ENCODE results near the gene ARID5A. TPM values are rescaled to one million over a fixed set of nuclear protein-coding genes. Genes with fewer than 3 reads are reported as not detected.
"Not testable (repeated sequence)": the region's sequence is repeated elsewhere in the genome, so short reads cannot be mapped to it uniquely, and the experiment has no call there.

Gene ARID5A
- total RNA-seq (10 to 100 TPM; 13.0 to 28.0 (median 19.3) TPM), polyA plus RNA-seq (31.8 TPM)
- long read RNA-seq, donor 1, transcript ARID5A-202 (6 exons, 2,038 nt) = minor isoform, 13 of 49 reads
- long read RNA-seq, donor 1, transcript ARID5A-201 (7 exons, 2,188 nt) = major isoform, 17 of 49 reads
- long read RNA-seq, donor 1, partial matches to known transcripts = 6 of 49 reads
- long read RNA-seq, donor 1, other reads (novel, unspliced or antisense) = 13 of 49 reads
- long read RNA-seq, donor 2, transcript ARID5A-202 (6 exons, 2,038 nt) = minor isoform, 7 of 27 reads
- long read RNA-seq, donor 2, transcript ARID5A-201 (7 exons, 2,188 nt) = major isoform, 13 of 27 reads
- long read RNA-seq, donor 2, partial matches to known transcripts = 1 of 27 reads
- long read RNA-seq, donor 2, other reads (novel, unspliced or antisense) = 6 of 27 reads
- long read RNA-seq, donor 3, transcript ARID5A-201 (7 exons, 2,188 nt) = minor isoform, 50 of 170 reads
- long read RNA-seq, donor 3, transcript ARID5A-202 (6 exons, 2,038 nt) = major isoform, 80 of 170 reads
- long read RNA-seq, donor 3, partial matches to known transcripts = 10 of 170 reads
- long read RNA-seq, donor 3, other reads (novel, unspliced or antisense) = 28 of 170 reads
- long read RNA-seq, donor 4, transcript ARID5A-201 (7 exons, 2,188 nt) = major isoform, 16 of 34 reads
- long read RNA-seq, donor 4, transcript ARID5A-202 (6 exons, 2,038 nt) = minor isoform, 11 of 34 reads
- long read RNA-seq, donor 4, partial matches to known transcripts = 4 of 34 reads
- long read RNA-seq, donor 4, other reads (novel, unspliced or antisense) = 2 of 34 reads

GRCh38 chr2:96536445-96537065 is at the start of gene ARID5A:
ARID5A (plus strand) TSS chr2:96536752; CDS start chr2:96536827, 75 bp downstream.
- under 1% methylated on average over 69 of the region's 69 CpGs for WGBS
- peak; percentile 96 to 99 (median 98) for DNase-seq
- H3K4me1 ChIP-seq (ENCODE audit: control insufficient read depth, insufficient read depth, low read length) = peaks cover 17% of the 10 kb centered on the region
- H3K27ac ChIP-seq (ENCODE audit: low read length) = peak within 1 kb of the TSS; percentile 89
- ATAC-seq = peak; percentile 75 to 82
- intact Hi-C loops (cut with DNase I) = no loop called here
- H3K4me3 ChIP-seq (ENCODE audit: low read length) = peak within 1 kb of the TSS; percentile 98
- H3K27me3 ChIP-seq (ENCODE audit: control insufficient read depth, insufficient read depth) = no peaks in the 10 kb centered on the region
- no peaks in the 10 kb centered on the region for H3K9me3 ChIP-seq (ENCODE audit: control insufficient read depth, low read length)

GRCh38 chr2:96489261-96489660 is 47.3 kb upstream of the ARID5A start:
- WGBS = 90% methylated on average over 3 of the region's 3 CpGs
- H3K9me3 ChIP-seq (ENCODE audit: control insufficient read depth, low read length) = no peaks in the 10 kb centered on the region
- intact Hi-C loops (cut with DNase I) = no loop called here

GRCh38 chr2:96489663-96490062 is 46.9 kb upstream of the ARID5A start:
- H3K27ac ChIP-seq (ENCODE audit: low read length) = no peak overlapping the region
- 72% methylated on average over 1 of the region's 1 CpG for WGBS

More at GRCh38 chr2:96489261-96489660, 47.3 kb upstream of the ARID5A start:
- H3K27ac ChIP-seq (ENCODE audit: low read length) = no peak overlapping the region
- no peak overlapping the region for H3K4me3 ChIP-seq (ENCODE audit: low read length)
- DNase-seq = no peak
- H3K27me3 ChIP-seq (ENCODE audit: control insufficient read depth, insufficient read depth) = no peaks in the 10 kb centered on the region
- H3K4me1 ChIP-seq (ENCODE audit: control insufficient read depth, insufficient read depth, low read length) = no peaks in the 10 kb centered on the region
- ATAC-seq = no peak

GRCh38 chr2:96491860-96492497 is 44.6 kb upstream of the ARID5A start:
- intact Hi-C loops (cut with DNase I) = no loop called here
- H3K9me3 ChIP-seq (ENCODE audit: control insufficient read depth, low read length) = no peaks in the 10 kb centered on the region
- H3K4me3 ChIP-seq (ENCODE audit: low read length) = no peak overlapping the region
- no peak overlapping the region for H3K27ac ChIP-seq (ENCODE audit: low read length)
- no peak for ATAC-seq
- no peaks in the 10 kb centered on the region for H3K4me1 ChIP-seq (ENCODE audit: control insufficient read depth, insufficient read depth, low read length)
- no peaks in the 10 kb centered on the region for H3K27me3 ChIP-seq (ENCODE audit: control insufficient read depth, insufficient read depth)
- 98% methylated on average over 1 of the region's 1 CpG for WGBS
- DNase-seq = no peak

More at GRCh38 chr2:96489663-96490062, 46.9 kb upstream of the ARID5A start:
- H3K4me3 ChIP-seq (ENCODE audit: low read length) = no peak overlapping the region
- intact Hi-C loops (cut with DNase I) = no loop called here
- no peaks in the 10 kb centered on the region for H3K27me3 ChIP-seq (ENCODE audit: control insufficient read depth, insufficient read depth)
- ATAC-seq (no peak), DNase-seq (no peak)
- H3K4me1 ChIP-seq (ENCODE audit: control insufficient read depth, insufficient read depth, low read length) = no peaks in the 10 kb centered on the region
- no peaks in the 10 kb centered on the region for H3K9me3 ChIP-seq (ENCODE audit: control insufficient read depth, low read length)

GRCh38 chr2:96493072-96493471 is 43.5 kb upstream of the ARID5A start:
- WGBS = 69% methylated on average over 5 of the region's 5 CpGs
- Histone ChIP-seq H3K4me3 (ENCODE audit: low read length) (no peak overlapping the region), H3K9me3 (ENCODE audit: control insufficient read depth, low read length) (no peaks in the 10 kb centered on the region), H3K27ac (ENCODE audit: low read length) (no peak overlapping the region), H3K27me3 (ENCODE audit: control insufficient read depth, insufficient read depth) (no peaks in the 10 kb centered on the region), H3K4me1 (ENCODE audit: control insufficient read depth, insufficient read depth, low read length) (no peaks in the 10 kb centered on the region)
- DNase-seq = no peak
- intact Hi-C loops (cut with DNase I) = no loop called here
- no peak for ATAC-seq

- ATAC-seq (no peak), DNase-seq (no peak)
- intact Hi-C loops (cut with DNase I) = no loop called here
- 93% methylated on average over 1 of the region's 1 CpG for WGBS
- Histone ChIP-seq H3K4me3 (ENCODE audit: low read length) (no peak overlapping the region), H3K9me3 (ENCODE audit: control insufficient read depth, low read length) (no peaks in the 10 kb centered on the region), H3K27ac (ENCODE audit: low read length) (no peak overlapping the region), H3K27me3 (ENCODE audit: control insufficient read depth, insufficient read depth) (no peaks in the 10 kb centered on the region), H3K4me1 (ENCODE audit: control insufficient read depth, insufficient read depth, low read length) (no peaks in the 10 kb centered on the region)
Observed at GRCh38 chr2:96494188-96494587, 42.4 kb upstream of the ARID5A start.

- Histone ChIP-seq H3K27me3 (ENCODE audit: control insufficient read depth, insufficient read depth) (no peaks in the 10 kb centered on the region), H3K4me1 (ENCODE audit: control insufficient read depth, insufficient read depth, low read length) (no peaks in the 10 kb centered on the region), H3K4me3 (ENCODE audit: low read length) (no peak overlapping the region), H3K9me3 (ENCODE audit: control insufficient read depth, low read length) (no peaks in the 10 kb centered on the region), H3K27ac (ENCODE audit: low read length) (no peak overlapping the region)
- ATAC-seq (peak in 1 of 2 donors; percentile 53), DNase-seq (no peak)
- intact Hi-C loops (cut with DNase I) = no loop called here
- 43% methylated on average over 6 of the region's 6 CpGs for WGBS
Observed at GRCh38 chr2:96495982-96496629, 40.4 kb upstream of the ARID5A start.

GRCh38 chr2:96498021-96498431 is 38.5 kb upstream of the ARID5A start:
- H3K27ac ChIP-seq (ENCODE audit: low read length) = no peak overlapping the region
- H3K4me1 ChIP-seq (ENCODE audit: control insufficient read depth, insufficient read depth, low read length) = no peaks in the 10 kb centered on the region
- H3K9me3 ChIP-seq (ENCODE audit: control insufficient read depth, low read length) = no peaks in the 10 kb centered on the region
- ATAC-seq (peak; percentile 15 to 62), DNase-seq (peak in 1 of 3 donors; percentile 75)
- intact Hi-C loops (cut with DNase I) = no loop called here
- H3K27me3 ChIP-seq (ENCODE audit: control insufficient read depth, insufficient read depth) = no peaks in the 10 kb centered on the region
- no peak overlapping the region for H3K4me3 ChIP-seq (ENCODE audit: low read length)
- 64% methylated on average over 12 of the region's 12 CpGs for WGBS

GRCh38 chr2:96498611-96499010 is 37.9 kb upstream of the ARID5A start:
- H3K27me3 ChIP-seq (ENCODE audit: control insufficient read depth, insufficient read depth); intact Hi-C loops (cut with DNase I); H3K27ac ChIP-seq (ENCODE audit: low read length); H3K4me3 ChIP-seq (ENCODE audit: low read length); H3K9me3 ChIP-seq (ENCODE audit: control insufficient read depth, low read length); ATAC-seq; DNase-seq; H3K4me1 ChIP-seq (ENCODE audit: control insufficient read depth, insufficient read depth, low read length): not testable (repeated sequence)
- 91% methylated on average over 6 of the region's 6 CpGs for WGBS
